ENCODE data around the gene MAN1A1.
A peak's percentile ranks its signal among the peaks of the same experiment; 100 is the strongest.

Gene MAN1A1

DNA sequence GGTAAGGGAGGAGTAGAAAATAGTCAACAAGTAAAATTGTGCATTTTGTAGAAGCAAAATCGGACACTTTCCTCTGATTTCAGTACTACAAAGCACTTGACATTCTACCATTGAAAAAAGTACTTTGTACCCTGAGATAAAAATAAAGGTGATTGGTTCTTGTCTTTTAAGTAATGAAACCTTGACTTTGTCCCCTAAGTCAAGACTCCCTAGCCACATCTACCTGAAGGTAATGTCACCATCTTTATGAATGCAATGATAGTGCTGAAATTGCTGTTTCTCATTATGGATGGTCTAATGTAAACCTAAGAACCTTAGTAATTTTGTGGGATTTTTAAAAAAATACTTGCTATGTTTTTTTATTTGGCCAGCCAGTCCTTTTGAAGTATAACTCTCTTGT lies 2.4 kb upstream of the MAN1A1 start:
- TF ChIP-seq EZH2phosphoT487 (IDR thresholded peaks at IDR 0.05; ENCODE audit: borderline replicate concordance, low read length) = no peak
- TF ChIP-seq, protein P1, sequence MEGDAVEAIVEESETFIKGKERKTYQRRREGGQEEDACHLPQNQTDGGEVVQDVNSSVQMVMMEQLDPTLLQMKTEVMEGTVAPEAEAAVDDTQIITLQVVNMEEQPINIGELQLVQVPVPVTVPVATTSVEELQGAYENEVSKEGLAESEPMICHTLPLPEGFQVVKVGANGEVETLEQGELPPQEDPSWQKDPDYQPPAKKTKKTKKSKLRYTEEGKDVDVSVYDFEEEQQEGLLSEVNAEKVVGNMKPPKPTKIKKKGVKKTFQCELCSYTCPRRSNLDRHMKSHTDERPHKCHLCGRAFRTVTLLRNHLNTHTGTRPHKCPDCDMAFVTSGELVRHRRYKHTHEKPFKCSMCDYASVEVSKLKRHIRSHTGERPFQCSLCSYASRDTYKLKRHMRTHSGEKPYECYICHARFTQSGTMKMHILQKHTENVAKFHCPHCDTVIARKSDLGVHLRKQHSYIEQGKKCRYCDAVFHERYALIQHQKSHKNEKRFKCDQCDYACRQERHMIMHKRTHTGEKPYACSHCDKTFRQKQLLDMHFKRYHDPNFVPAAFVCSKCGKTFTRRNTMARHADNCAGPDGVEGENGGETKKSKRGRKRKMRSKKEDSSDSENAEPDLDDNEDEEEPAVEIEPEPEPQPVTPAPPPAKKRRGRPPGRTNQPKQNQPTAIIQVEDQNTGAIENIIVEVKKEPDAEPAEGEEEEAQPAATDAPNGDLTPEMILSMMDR (IDR thresholded peaks at IDR 0.05; ENCODE audit: low read depth, low read length, poor library complexity, severe bottlenecking) = no peak
- Histone ChIP-seq H4K20me1 (ENCODE audit: control insufficient read depth, insufficient read depth, low read depth, low read length) (no peaks in the 10 kb centered on the region), H3F3A (ENCODE audit: control insufficient read depth, insufficient read depth) (peaks cover 3% of the 10 kb centered on the region; the same call in 1 of the 2 replicates), H3K9me2 (replicated peaks; ENCODE audit: control insufficient read depth, low read length) (no peaks in the 10 kb centered on the region), H3K4me2 (ENCODE audit: low read length) (peak overlapping the region; percentile 86), H3K27me3 (ENCODE audit: control insufficient read depth, low read length) (peaks cover 37% of the 10 kb centered on the region), H3K79me2 (ENCODE audit: control insufficient read depth, low read length) (peaks cover 11% of the 10 kb centered on the region), H3K4me3 (ENCODE audit: low read length) (0 out of 2 replicates have a peak overlapping the region, but pooled peaks have one; percentile 11), H3K4me1 (ENCODE audit: control insufficient read depth, low read length) (peaks cover 42% of the 10 kb centered on the region), H3K27ac (ENCODE audit: low read depth, low read length) (no peak overlapping the region), H3K36me3 (ENCODE audit: control insufficient read depth, low read length) (no peaks in the 10 kb centered on the region), H3K9me3 (ENCODE audit: control insufficient read depth, insufficient read depth, low read length) (no peaks in the 10 kb centered on the region)

DNA sequence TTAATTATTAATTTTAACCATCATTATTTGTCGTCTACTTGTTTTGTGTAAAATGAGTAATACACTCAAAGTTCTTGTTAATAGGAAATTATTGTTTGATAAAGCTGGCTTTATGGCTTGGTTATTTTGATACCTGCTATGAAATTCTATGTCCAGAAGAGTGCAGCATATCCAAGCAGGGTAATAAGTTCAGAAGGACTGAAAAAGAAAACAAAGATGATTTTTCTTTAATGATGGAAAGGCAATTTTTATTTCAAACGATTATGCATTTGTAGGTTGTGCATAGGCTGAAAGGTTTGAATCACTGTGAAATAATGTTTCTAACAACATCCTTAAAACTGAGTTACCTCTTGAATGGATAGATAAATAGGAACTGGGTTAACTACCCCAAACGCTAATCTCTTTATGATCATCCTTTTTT lies 1.4 kb upstream of the MAN1A1 start:
- H4K20me1 ChIP-seq (ENCODE audit: control insufficient read depth, insufficient read depth, low read depth, low read length) = no peaks in the 10 kb centered on the region
- H3K79me2 ChIP-seq (ENCODE audit: control insufficient read depth, low read length) = peaks cover 17% of the 10 kb centered on the region
- peaks cover 45% of the 10 kb centered on the region for H3K4me1 ChIP-seq (ENCODE audit: control insufficient read depth, low read length)
- H3K9me3 ChIP-seq (ENCODE audit: control insufficient read depth, insufficient read depth, low read length) = no peaks in the 10 kb centered on the region
- peaks cover 47% of the 10 kb centered on the region for H3K27me3 ChIP-seq (ENCODE audit: control insufficient read depth, low read length)
- no peak overlapping the region; the same call in 1 of the 2 replicates for H3K27ac ChIP-seq (ENCODE audit: low read depth, low read length)
- H3K4me3 ChIP-seq (ENCODE audit: low read length) = peak overlapping the region; percentile 83
- peak overlapping the region; percentile 86 for H3K4me2 ChIP-seq (ENCODE audit: low read length)
- H3F3A ChIP-seq (ENCODE audit: control insufficient read depth, insufficient read depth) = peaks cover 3% of the 10 kb centered on the region; the same call in 1 of the 2 replicates
- no peaks in the 10 kb centered on the region for H3K36me3 ChIP-seq (ENCODE audit: control insufficient read depth, low read length)
- no peaks in the 10 kb centered on the region for H3K9me2 ChIP-seq (replicated peaks; ENCODE audit: control insufficient read depth, low read length)
- no peak for TF ChIP-seq EZH2phosphoT487 (IDR thresholded peaks at IDR 0.05; ENCODE audit: borderline replicate concordance, low read length)
- TF ChIP-seq, protein P1 (IDR thresholded peaks at IDR 0.05; ENCODE audit: low read depth, low read length, poor library complexity, severe bottlenecking) = peak; percentile 45

- H3K79me2 ChIP-seq (ENCODE audit: control insufficient read depth, low read length) = peaks cover 17% of the 10 kb centered on the region
- no peaks in the 10 kb centered on the region for H3K9me2 ChIP-seq (replicated peaks; ENCODE audit: control insufficient read depth, low read length)
- H3K4me2 ChIP-seq (ENCODE audit: low read length) = peak overlapping the region; percentile 86
- H3F3A ChIP-seq (ENCODE audit: control insufficient read depth, insufficient read depth) = peaks cover 3% of the 10 kb centered on the region; the same call in 1 of the 2 replicates
- no peaks in the 10 kb centered on the region for H3K36me3 ChIP-seq (ENCODE audit: control insufficient read depth, low read length)
- H3K27ac ChIP-seq (ENCODE audit: low read depth, low read length) = peak overlapping the region; percentile 35
- peak overlapping the region; percentile 83 for H3K4me3 ChIP-seq (ENCODE audit: low read length)
- no peak for TF ChIP-seq EZH2phosphoT487 (IDR thresholded peaks at IDR 0.05; ENCODE audit: borderline replicate concordance, low read length)
- TF ChIP-seq, protein P1 (IDR thresholded peaks at IDR 0.05; ENCODE audit: low read depth, low read length, poor library complexity, severe bottlenecking) = no peak
- no peaks in the 10 kb centered on the region for H4K20me1 ChIP-seq (ENCODE audit: control insufficient read depth, insufficient read depth, low read depth, low read length)
- H3K4me1 ChIP-seq (ENCODE audit: control insufficient read depth, low read length) = peaks cover 44% of the 10 kb centered on the region
- peaks cover 48% of the 10 kb centered on the region for H3K27me3 ChIP-seq (ENCODE audit: control insufficient read depth, low read length)
- H3K9me3 ChIP-seq (ENCODE audit: control insufficient read depth, insufficient read depth, low read length) = no peaks in the 10 kb centered on the region
Measured at GRCh38 chr6:119350202-119350951, 816 bp upstream of the MAN1A1 start.
